Lung (tissue), 12 donors: ENCODE results near the gene AKAP13. TPM values are rescaled to one million over a fixed set of nuclear protein-coding genes. Genes with fewer than 3 reads are reported as not detected.

ENCODE experiments used
- ATAC-seq: fragments of 200-7000 bp; cut with Tn5 transposase; one replicate; pipeline ENCODE4 v1.9.1; 2020; ENCODE audit warnings: moderate number of reproducible peaks; ENCODE audit not compliant: insufficient read depth, low FRiP score
- DNase-seq, 3 donors: peaks; one replicate each; pipeline ENCODE4 v3.0.0-alpha.2; 2013 to 2017
- H3K27ac ChIP-seq, 2 donors: one replicate each; pipeline ENCODE4 v1.5.1; 2013; ENCODE audit warnings: mild to moderate bottlenecking in 2 of 2, moderate library complexity in 2 of 2, control low read depth in 1 of 2, inconsistent platforms in 1 of 2, low read depth in 1 of 2, low read length in 1 of 2
- H3K27me3 ChIP-seq, 3 donors: one replicate each; pipeline ENCODE4 v1.5.1; 2013; ENCODE audit warnings: low read length in 2 of 3; ENCODE audit not compliant: control insufficient read depth in 3 of 3, insufficient read depth in 3 of 3
- H3K36me3 ChIP-seq, 4 donors: one replicate each; pipeline ENCODE4 v1.5.1; 2013; ENCODE audit warnings: low read length in 4 of 4, mild to moderate bottlenecking in 1 of 4, moderate library complexity in 1 of 4; ENCODE audit not compliant: control insufficient read depth in 4 of 4, insufficient read depth in 4 of 4
- H3K4me1 ChIP-seq, 5 donors: one replicate each; pipeline ENCODE4 v1.5.1; 2013; ENCODE audit warnings: low read length in 5 of 5, mild to moderate bottlenecking in 2 of 5, moderate library complexity in 1 of 5; ENCODE audit not compliant: control insufficient read depth in 5 of 5, insufficient read depth in 5 of 5
- H3K4me3 ChIP-seq: one replicate; pipeline ENCODE4 v1.5.1; 2013; ENCODE audit warnings: mild to moderate bottlenecking, control low read depth, moderate library complexity
- H3K9ac ChIP-seq, 2 donors: one replicate each; pipeline ENCODE4 v1.5.1; 2013; ENCODE audit warnings: low read length in 2 of 2, control low read depth in 1 of 2; ENCODE audit not compliant: insufficient read depth in 1 of 2
- H3K9me3 ChIP-seq, 4 donors: one replicate each; pipeline ENCODE4 v1.5.1; 2013; ENCODE audit warnings: low read length in 3 of 4, mild to moderate bottlenecking in 1 of 4, moderate library complexity in 1 of 4; ENCODE audit not compliant: control insufficient read depth in 4 of 4, insufficient read depth in 3 of 4
- CTCF ChIP-seq: IDR thresholded peaks from 2 replicates; pipeline ENCODE4 v1.5.1; 2012; ENCODE audit warnings: mild to moderate bottlenecking; ENCODE audit errors: control extremely low read depth, extremely low read depth
- WGBS, 2 donors: extraction: QIAGEN DNeasy Blood & Tissue Kit; methylation state at CpG; one replicate each; pipeline ENCODE4 v1.1.7; 2013; 5-methylcytosine and 5-hydroxymethylcytosine counted together
- polyA plus RNA-seq, 2 donors: library from polyadenylated mRNA; stranded (reverse); fragments of 200-250 nt; gene quantifications; one replicate each; pipeline ENCODE4 v1.2.1, GENCODE V29; 2013
- total RNA-seq, 2 donors: library from RNA; depleted of rRNA in 1 of 2; stranded (reverse); fragments of >200 nt in 1 of 2; gene quantifications; one replicate each; pipeline ENCODE4 v1.2.1, GENCODE V29; 2014 to 2021
- donor health status: control.
- donor health status: control.
- donor health status: Bipolar disorder and iron deficiency.
- donor health status: healthy.
- donor health status: DM: yes; HTN: yes; CAD: no.

Gene AKAP13
- total and polyA plus RNA-seq, 4 donors, result 102 to 1,115 (median 259) TPM

- 79 to 81% methylated on average over 13 of the region's 13 CpGs for WGBS, 2 donors
These were observed 379.0 kb downstream of the AKAP13 start for GRCh38 chr15:85759376-85759775.

GRCh38 chr15:85760049-85760448 lies 379.6 kb downstream of the AKAP13 start:
- WGBS, 2 donors, result 96 to 97% methylated on average over 6 of the region's 6 CpGs
- no peak overlapping the region for H3K9ac ChIP-seq
- ATAC-seq (no peak), DNase-seq (no peak)
- no peak overlapping the region for H3K27ac ChIP-seq
- TF ChIP-seq CTCF, result no peak
- peaks cover 0 to 5% (median 4%) of the 10 kb centered on the region in 4 donors for H3K36me3 ChIP-seq
- H3K27me3 ChIP-seq, result no peaks in the 10 kb centered on the region
- H3K4me3 ChIP-seq, result no peak overlapping the region
- H3K9me3 ChIP-seq, result no peaks in the 10 kb centered on the region
- peaks cover 6 to 23% (median 11%) of the 10 kb centered on the region in 5 donors for H3K4me1 ChIP-seq

More at GRCh38 chr15:85759376-85759775, 379.0 kb downstream of the AKAP13 start:
- peaks cover 6 to 26% (median 14%) of the 10 kb centered on the region in 5 donors for H3K4me1 ChIP-seq
- DNase-seq (no peak), ATAC-seq (no peak)
- H3K27me3 ChIP-seq, result no peaks in the 10 kb centered on the region
- TF ChIP-seq CTCF, result no peak
- H3K36me3 ChIP-seq, result peaks cover 0 to 5% (median 4%) of the 10 kb centered on the region in 4 donors
- no peak overlapping the region for H3K27ac ChIP-seq
- no peak overlapping the region for H3K9ac ChIP-seq
- no peaks in the 10 kb centered on the region for H3K9me3 ChIP-seq
- H3K4me3 ChIP-seq, result no peak overlapping the region

- H3K27ac ChIP-seq, result no peak overlapping the region
- peaks cover 0 to 5% (median 4%) of the 10 kb centered on the region in 4 donors for H3K36me3 ChIP-seq
- TF ChIP-seq CTCF, result no peak
- no peak overlapping the region for H3K9ac ChIP-seq
- H3K9me3 ChIP-seq, result no peaks in the 10 kb centered on the region
- ATAC-seq, result no peak
- no peak overlapping the region for H3K4me3 ChIP-seq
- no peak for DNase-seq
- WGBS, 2 donors, result 94 to 95% methylated on average over 28 of the region's 28 CpGs
- H3K27me3 ChIP-seq, result no peaks in the 10 kb centered on the region
- H3K4me1 ChIP-seq, result peaks cover 4 to 22% (median 6%) of the 10 kb centered on the region in 5 donors
These were observed 380.3 kb downstream of the AKAP13 start for GRCh38 chr15:85760531-85761371.
